SKM-1 treated with dmso at 0.1 percent for 144 hours (cell line): Measurements from ENCODE around the gene BMP2.

Source experiments
- DNase-seq: peaks from one replicate; lab custom pipeline; 2025; ENCODE audit not compliant: unreplicated experiment; lab: John Stamatoyannopoulos, UW

Gene BMP2

DNA sequence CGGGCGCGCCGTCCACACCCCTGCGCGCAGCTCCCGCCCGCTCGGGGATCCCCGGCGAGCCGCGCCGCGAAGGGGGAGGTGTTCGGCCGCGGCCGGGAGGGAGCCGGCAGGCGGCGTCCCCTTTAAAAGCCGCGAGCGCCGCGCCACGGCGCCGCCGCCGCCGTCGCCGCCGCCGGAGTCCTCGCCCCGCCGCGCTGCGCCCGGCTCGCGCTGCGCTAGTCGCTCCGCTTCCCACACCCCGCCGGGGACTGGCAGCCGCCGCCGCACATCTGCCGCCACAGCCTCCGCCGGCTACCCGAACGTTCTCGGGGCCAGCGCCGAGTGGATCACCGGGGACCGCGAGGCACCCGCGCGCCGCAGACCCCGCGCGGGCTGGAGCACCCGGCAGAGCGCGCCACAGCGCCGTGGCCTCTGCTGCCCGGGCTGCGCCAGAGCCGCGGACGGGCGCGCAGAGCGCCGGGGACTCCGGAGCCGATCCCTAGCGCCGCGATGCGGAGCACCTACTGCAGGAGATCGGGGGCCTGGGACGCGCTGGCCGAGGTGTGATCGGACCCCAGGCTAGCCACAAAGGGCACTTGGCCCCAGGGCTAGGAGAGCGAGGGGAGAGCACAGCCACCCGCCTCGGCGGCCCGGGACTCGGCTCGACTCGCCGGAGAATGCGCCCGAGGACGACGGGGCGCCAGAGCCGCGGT lies at the start of gene BMP2:
TSS of gene BMP2 (plus strand) at position 151 of the 692 bp plus-strand sequence. CDS start 2,441 bp downstream, outside the sequence.
- DNase-seq = peak; percentile 22

DNA sequence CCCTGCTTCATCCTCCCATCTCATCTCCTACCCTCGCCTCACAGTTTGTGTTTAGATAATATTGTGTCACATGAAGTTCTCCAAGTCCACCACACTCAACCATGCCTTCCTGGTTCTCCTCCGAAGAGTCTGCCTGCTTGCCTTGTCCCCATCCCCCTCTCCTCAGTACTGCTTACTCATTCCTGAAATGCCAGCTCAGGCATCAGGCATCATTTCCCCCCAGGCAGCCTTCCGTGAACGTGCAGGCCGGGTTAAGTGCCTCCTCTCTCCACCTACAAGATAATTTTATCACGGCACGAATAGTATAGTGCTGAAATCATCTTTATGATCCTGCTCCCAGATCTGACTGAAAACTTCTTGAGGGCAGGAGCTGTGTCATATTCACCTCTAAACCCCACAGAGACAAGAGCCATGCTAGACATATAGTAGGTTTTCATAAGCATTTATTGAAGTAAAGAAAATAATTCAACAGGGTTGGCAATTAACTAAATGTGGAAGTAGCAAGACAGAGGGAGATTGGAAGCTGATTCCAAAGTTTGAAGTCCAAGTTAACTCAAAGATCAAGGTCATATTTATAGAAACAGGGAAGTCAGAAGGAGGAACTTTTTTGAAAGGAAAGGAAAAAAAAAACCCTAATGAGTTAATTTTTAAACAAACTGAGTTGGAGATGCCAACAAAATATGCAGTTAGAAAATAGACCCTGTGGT lies 48.7 kb upstream of the BMP2 start:
- DNase-seq = no peak

DNA sequence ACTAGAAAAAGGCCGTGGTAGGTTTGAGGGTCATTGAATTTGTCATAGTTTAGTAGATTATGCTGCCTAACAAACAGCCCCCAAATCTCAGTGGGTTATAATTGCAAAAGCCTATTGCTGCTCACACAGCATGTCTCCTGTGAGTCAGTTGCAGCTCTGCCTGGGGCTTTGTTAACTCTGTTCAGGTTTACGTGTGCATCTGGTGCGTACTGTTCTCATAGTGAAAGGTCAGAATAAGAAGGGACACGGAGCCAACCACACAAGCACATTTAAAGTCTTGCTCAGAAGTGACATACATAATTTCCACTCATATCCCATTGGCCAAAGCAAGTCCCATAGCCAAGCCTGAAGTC lies 48.1 kb upstream of the BMP2 start:
- no peak for DNase-seq

DNA sequence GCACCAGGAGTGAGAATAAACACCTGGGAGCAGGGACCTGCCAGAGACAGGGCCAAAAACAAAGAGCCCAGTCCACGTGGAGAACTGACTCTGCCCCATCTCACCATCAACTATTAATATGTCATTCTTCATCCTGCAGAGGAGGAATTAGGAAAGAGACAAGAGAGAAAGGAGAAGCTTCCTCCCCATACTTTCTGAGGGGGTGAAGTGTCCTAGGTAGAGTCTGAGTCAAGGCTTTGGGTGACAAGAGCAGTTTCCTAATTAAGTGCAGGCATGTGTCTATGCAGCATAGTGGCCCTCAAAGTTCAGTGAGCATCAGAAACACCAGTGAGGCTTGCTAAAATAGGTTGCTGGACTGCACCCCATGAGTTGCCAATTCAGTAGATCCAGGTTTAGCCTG lies 40.7 kb upstream of the BMP2 start:
- no peak for DNase-seq

DNA sequence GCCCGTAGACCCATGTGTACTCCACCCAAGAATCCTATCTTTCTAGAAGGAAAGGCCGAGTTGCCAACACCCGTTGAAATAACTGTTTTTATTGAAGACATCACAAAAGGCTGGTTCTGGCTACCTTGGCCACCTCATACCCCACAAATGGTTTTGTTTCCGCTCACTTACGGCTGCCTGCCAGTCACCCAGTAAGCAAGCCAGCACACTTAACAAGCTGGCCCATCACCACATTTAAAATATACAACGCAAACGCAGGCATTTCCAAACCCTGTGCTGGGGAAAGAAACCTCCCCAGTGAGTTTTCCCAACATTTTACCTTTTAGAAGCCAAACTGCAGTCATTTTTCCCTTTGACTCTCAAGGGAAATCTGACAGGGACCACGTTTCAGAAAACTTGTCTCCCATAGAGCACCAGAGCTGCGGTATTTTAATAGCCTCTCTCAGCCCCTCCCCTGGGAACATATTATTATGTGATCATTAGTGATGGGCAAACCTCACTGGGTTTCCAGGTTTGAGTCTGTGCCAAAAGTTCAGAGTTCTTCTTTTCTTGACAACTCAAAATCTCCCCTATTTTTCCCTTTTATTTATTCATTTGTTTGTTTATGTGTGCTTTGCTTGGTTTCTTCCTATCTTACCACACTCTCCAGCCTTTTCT lies 36.7 kb upstream of the BMP2 start:
- no peak for DNase-seq

DNA sequence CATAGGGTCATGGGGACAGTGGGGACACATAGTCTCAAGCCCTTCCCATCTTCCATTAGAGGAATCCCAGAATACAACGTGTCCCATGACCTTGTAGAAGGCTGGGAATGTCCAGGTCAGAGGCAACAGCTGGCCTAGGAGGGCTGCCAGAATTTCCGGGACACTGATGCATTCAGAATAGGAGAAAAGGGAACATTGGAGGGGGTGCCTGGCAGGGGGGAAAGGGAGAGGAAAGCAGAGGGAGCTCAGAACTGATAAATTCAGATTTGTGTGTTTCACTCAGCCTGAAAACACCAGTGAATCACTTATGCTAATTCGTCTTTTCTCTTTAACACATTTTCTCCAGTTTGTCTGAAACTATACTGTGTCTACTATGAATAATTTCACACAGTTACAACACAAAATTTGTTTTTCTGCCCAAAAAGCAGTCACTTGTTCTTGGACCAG lies 35.5 kb upstream of the BMP2 start:
- no peak for DNase-seq

DNA sequence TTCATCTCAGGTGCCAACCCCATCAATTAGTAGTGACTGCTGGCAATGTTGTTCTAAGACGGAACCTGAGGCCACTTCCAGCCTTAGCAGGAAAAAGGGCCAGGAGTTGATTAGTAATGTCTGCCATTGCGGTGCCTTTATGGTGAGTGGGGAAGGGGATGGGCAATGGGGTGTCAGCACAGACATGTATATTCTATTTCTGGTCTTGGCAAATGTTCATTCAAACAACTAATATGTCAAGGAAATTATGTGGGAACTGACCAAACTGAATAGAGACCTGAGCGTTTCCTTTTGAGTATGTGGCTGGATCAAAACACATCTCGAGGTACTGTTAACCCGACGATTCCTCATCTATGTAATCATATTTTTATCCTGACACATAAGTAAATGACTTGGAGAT lies 34.6 kb upstream of the BMP2 start:
- no peak for DNase-seq

DNA sequence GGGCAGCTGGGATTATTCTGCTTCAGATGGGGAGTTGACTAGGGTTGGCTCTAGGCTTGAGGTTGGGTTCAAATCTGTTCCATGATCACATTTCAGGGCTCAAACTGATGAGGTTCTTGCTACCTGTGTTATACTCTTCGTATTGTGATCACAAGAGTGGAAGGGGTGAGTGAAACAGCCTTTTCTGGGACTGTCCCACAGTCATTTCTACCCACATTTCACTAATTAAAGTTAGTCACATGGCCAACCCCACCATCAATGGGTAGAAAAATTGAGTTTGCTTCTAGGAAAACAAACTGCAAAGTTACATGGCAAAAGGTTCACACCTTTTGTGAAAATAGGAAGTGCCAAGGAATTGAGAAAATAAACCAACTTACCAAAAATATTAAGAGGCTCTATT lies 33.5 kb upstream of the BMP2 start:
- DNase-seq = no peak

DNA sequence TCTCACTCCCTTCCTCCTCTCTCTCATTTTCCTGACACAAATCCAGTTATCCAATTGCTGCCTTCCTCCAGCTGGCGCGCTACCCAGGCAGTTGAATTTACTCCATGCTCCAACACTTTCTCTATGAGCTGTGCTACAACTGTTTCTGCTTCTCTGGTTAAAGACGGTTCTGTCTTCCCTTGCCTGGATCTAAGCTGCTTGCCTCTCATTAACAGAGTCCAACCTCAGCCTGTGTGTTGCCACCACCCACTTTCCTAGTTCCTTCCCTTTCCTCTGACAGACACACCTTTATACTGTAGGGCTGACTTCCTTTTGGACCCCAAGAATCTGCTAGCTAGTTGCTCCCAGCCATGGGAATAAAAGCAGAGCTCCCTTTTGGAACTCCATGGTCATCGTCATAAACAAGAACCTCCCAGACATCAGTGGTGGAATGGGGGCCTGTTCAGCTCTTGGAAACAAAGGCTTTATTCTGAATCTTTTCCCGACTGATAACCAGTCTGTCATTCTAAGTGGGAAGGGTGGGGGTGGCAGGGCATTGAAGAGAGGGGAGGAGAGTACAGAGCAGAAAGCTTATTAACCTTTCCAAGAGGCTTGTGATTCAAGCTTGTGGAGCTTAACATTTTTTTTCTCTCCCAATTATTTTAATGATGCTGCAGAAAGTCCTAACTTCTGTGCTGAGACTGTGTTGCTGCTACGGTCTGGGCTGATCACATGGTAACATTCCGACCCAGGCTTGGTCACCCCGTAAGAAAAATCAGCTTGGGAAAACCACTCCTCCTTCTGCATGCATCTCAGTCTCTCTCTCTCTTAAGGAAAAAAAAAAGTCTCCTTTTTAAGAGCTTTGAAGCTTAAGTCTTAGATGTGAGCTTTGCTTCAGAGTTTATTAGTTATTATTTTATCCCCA lies 31.3 kb upstream of the BMP2 start:
- DNase-seq = no peak

DNA sequence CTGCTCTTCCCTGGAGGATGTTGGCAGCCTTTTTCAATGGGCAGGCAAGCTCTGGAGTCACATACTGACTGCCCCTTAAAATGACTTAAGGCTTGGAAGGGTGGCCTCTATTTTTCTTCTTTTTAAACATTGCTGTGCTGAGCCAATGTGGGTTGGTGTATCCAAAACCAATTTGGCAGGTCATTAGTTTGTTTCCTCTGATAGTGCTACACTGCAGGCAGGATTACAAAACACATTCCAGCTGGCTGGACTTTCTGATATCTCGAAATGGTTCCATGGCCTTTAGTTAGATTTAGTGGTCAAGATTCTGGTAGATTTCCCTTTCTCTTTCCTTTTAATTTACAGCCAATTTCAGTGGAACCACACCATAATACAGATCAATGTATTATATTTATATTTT lies 28.1 kb upstream of the BMP2 start:
- DNase-seq = no peak

DNA sequence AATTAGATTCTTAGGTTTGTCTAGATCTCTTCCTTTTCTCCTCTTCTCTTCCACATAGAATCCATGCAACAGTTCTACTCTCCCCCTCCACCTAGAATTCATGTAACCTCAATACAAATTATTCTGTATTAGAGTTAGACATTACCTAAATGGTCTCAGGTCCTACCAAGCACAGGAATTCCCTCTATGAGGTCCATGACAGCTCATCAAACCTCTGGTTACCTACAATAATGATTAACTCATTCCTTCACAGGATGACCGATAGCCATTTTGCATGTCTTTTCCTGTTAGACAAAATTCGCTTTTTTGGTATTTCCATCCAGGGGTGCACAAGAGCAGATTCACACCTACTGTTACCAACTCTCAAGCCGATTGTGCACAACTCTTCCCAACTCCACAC lies 27.4 kb upstream of the BMP2 start:
- no peak for DNase-seq

DNA sequence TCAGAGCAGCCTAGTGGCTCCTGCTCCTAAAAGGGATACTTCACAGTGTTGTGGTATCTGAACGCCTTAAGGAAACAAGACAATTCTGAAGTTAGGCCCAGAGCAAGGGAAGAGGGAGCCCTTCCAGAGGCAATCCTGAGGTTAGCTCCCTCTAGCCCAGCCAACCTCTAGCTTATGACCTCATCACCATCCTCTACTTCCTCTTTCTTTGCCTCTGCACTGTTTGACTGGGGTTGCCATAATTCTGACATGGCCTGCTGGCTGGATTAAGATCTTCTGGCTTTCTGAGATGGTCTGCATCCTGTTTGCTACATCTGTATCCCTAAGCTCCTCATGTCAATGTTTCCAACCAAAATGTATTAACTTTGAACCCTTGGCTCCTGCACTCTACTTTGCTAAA lies 23.3 kb upstream of the BMP2 start:
- peak; percentile 3 for DNase-seq

DNA sequence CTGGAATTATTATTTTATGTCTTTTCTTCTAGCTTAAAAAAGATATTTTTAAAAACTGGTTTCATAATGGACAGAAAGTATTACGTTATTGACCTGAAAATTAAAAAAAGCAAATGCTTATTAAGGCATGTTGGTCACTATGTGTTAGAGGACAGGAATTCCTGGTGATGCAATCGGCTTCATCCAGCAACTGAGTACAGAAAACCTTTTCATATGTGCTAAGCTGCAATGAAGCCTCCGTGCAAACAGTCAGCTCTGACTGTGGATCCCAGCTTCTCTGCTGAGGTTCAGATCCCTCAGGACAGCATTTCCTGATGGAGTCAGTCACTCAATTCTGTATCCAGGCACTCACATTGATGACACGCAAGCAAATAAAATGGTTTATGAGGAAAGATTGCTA lies 22.7 kb upstream of the BMP2 start:
- DNase-seq = no peak

DNA sequence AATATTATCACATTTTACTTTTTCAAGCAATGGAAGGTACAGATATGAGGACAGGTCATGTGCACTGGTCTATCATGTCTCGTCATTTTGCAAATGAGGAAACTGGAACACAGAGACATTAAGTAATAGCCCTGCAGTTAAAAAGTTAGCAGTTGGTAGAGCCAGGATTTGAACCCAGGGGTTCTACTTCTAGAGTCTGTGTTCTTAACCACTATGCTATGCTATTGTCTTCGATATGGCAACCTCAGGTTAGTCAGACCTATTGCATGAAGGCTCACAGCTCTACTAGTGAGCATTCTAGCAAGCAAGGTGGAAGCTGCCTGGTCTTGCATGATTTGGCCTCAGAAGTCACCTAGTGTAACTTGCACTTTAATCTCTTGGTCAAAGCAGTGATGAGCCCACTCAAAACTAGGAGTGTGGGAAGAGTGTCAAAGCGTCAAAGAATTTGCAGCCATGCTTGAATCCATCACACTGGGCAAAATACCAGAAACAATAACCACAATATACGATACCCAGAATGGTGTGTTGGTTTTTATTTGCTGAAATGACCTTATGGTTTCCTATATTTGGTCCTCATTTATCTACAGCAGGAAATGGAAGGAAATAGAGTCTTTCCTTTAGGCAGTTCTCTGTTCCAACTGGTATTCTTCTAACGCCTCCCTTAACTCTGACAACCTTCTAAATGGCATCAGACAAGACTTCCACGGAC lies 20.4 kb upstream of the BMP2 start:
- DNase-seq = no peak

DNA sequence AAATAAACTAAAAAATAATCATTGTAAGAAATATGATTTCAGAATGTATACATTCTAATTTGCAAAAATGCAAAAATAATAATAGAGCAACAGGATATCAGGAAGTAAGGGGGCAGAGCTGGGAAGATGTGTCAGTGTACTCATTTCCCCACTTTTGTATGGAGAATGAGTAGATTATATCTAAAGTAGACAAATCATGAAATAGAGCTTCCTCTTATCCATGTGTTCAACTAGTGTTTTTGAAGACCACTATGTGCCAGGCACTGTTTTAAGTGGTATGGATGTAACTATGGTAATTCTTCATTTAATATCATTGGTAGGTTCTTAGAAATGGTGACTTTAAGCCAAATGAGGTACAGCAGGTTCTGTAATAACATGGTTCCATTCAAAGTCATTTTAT lies 17.0 kb upstream of the BMP2 start:
- DNase-seq = no peak

DNA sequence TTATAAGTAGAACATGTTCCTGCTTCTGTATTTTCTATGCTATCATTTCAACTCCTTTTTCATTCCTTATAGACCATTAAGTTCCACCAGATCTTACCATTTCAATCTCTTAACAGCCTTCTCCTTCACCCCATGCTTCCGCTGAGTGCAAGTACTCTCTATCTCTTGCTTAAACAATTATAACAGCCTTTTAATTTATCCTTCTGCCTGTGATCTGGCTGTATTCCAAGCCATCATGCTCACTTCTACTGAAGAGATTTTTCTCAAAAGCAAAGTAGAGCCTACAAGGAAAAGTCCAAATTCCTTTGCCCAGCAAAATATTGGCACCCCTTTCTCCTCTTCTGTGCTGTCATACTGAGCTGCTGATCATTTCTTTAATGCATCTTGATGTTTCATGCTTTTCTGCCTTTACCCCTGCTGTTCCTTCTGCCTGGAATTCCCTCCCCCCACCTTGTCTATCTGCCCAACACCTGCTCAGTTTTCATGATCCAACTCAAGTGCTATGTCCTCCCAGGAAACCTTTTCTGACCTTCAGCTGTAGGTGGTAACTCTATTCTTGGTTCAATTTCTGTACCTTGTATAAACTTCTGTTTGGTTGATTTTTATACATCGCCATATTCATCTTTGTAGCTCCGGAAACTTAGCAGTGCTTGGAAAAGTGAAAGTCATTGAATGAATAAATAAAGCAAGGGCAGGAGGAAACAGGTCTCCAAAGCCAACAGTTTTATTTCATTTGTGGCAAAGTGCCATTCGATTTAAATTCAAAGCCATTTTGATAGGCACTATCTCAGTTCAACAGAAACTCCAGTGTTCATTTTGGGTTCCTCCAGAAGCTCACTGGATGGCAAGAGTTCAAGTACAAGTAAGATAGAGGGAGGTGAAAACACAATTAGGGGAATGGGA lies 10.5 kb upstream of the BMP2 start:
- DNase-seq = no peak

DNA sequence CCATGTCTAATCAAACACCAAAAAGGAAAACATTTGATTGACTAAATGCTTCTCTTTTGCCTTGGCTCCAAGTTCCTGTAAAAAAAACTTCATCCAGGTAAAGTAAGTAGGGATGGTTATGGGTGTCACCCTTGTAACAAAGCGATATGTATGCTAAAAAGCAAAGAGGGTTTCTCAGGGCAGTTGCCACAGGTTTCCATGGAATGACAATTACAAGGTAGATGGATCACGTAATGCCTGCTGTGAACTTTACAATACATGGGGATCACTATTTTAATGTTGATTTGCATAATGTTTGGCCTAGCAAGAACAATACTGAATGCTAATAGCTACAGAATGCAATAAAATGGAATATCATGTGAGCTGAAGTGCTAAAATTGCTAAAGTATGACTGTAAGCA lies 2.9 kb upstream of the BMP2 start:
- no peak for DNase-seq

DNA sequence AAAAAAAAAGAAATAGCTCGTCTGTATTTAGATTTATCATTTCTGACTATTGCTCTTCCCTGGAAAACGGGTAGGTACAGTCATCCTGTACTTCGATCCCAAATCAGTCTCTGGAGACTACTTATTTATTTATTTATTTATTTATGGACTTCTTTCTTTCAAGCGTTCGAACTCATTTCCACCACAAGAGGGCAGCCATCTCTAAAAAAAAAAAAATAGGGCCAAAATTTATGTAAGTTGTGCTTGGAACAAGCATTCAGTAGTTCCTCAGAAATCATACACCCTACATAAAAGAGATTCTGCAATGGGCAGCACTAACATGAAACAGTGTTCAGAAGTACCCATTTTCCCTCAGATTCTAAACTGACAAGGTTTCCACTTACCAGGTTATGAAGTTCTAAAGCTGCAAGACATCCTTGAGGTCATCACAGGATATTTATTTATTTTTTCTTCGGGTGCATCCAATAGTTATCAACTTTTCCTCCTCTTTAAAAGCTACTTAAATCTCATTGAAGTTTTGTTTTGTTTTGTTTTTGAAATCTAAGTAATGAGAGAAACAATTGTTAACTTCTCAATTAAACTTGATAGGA lies 1.9 kb upstream of the BMP2 start:
- peak; percentile 68 for DNase-seq

DNA sequence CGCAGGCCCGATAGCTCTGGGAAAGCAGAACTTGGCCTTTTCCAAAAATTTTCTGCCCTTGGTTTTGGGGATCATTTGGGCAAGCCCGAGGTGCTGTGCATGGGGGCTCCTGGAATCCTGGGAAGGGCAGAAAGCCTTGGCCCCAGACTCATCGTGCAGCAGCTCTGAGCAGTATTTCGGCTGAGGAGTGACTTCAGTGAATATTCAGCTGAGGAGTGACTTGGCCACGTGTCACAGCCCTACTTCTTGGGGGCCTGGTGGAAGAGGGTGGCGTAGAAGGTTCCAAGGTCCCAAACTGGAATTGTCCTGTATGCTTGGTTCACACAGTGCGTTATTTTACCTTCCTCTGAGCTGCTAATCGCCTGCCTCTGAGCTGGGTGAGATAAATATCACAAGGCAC lies 1.1 kb upstream of the BMP2 start:
- DNase-seq = no peak
